Stimulated activated CD8-positive, alpha-beta memory T cell treated with anti-CD3 and anti-CD28 coated beads, Interleukin-15, amount 100 ng/mL, for 24 hours (primary cell): Measurements from ENCODE around the gene UTP15.

ENCODE experiments used
- DNase-seq: peaks from one replicate; pipeline ENCODE4 v3.0.0-alpha.2; 2020; ENCODE audit warnings: low read depth

UTP15 gene

DNA sequence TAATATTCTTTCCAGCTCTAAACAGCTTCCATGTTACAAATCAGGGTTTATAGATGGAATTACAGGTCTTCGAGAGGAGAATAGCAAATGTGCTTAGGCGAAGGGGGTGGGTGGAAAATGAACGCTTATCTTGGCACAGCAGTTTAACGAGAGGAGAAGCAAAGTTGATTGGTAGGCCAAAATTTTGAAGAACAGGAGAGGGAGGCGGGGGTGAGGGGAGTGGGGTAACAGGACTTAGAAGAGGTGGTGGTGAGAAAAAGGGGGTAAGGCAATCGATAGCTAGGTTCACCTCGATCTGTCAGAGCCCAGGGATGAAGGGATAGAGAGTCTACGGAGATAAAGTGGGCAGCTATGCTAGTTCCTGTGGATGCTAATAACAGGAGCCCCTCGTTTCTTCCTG, 868 bp upstream of the UTP15 start:
- DNase-seq, result no peak

DNA sequence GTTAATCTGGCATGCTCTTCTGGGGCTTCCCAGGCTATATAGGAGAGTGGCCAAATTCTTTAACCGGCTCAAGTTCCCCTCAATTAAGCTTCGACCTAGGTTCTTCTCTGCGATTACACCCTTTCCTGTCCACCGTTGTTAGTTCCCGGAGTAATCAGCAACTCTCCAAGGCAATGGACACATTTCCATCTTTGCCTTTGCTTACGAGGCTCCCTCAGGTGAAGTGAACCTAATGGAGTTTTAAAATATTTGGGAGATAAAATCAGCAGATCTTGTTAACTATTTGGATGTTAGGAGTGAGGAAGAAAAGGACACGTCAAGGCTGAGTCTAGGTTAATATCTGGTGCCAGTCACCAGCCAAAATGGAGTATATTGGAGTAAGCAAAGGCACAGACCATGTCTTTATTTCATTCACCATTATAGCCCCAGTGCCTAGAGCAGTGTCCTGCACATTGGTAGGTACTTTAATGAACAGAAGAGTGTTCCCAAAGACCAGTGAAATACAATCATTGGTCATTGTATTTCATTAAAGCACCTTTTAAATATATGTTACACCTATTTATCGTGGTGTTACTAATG, 515 bp downstream of the UTP15 start:
- no peak for DNase-seq

DNA sequence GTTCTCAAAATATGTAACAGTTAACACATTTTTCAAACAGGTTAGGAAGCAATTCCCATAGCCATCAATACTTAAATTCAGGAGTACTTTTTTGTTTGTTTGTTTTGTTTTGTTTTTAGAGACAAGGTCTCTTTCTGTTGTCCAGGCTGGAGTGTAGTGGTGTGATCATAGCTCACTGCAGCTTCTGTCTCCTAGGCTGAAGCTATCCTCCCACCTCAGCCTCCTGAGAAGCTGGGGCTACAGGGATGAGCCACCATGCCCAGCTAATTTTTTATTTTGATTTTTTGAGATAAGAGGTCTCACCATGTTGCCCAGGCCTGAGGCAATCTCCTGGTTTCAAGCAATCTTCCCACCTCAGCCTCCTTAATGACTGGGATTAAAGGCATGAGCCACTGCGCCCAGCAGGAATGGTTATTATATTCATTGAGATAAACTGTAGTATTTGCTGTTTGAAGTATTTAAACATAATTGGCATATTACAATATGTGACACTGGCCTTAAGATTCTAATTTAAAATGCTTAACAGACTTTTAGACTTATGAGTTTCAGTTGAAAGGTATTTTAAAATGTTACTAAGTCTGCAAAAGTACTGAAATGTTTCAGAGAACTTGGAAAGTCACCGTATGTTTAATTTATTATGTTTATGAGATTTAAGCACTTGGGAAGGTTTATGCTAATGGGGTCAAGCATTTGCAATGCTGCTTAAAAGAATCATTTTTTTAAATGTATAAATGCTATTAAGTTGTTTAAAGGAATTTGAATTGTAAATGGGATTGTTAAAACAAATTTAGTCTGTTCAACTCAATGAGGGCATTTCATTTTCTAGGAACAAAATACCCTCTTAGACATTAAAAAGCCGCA, 17.0 kb downstream of the UTP15 start:
- no peak for DNase-seq

DNA sequence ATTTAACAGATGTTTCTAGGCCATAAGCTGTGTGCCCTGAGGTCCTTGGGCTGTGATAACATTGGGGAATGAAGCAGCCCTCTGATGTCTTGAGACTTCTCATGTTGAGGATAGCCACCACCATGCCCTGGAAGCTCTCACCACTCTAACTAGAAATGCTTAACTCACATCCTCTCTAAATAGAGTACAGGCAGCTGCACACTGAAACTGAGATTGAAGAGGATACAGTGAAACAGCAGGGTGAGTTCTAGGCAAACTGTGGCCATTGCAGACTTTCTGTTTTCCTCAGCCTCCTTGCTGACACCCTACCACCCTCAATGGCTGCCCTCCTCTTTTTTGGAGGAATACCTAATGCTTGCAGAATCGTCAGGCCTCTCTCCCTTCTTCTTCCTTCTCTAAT, 22.4 kb downstream of the UTP15 start:
- no peak for DNase-seq

DNA sequence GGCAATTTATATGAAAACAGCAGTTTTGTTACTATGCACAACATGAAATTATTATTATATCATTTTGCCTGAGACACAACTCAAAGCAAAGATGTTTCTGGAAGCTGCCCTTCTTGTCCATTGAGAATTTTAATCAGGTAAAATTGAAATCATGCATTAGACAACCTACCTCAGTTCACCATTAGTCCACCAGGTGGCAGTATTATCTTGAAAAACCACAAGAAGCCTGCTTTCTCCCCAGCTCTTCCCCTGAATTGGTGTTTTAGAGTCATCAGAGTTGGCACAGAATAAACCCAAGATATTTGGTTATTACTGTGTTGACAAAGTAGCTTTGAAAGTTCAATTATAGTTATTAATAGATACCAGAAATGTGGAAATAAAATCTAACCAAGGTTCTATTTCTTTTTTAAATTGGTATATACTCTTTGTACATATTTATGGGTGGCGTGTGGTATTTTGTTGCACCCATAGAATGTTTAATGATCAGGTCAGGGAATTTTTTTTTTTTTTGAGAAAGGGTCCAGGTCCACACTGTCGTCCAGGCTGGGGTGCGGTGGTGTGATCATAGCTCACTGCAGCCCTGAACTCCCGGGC, 25.7 kb downstream of the UTP15 start:
- no peak for DNase-seq

DNA sequence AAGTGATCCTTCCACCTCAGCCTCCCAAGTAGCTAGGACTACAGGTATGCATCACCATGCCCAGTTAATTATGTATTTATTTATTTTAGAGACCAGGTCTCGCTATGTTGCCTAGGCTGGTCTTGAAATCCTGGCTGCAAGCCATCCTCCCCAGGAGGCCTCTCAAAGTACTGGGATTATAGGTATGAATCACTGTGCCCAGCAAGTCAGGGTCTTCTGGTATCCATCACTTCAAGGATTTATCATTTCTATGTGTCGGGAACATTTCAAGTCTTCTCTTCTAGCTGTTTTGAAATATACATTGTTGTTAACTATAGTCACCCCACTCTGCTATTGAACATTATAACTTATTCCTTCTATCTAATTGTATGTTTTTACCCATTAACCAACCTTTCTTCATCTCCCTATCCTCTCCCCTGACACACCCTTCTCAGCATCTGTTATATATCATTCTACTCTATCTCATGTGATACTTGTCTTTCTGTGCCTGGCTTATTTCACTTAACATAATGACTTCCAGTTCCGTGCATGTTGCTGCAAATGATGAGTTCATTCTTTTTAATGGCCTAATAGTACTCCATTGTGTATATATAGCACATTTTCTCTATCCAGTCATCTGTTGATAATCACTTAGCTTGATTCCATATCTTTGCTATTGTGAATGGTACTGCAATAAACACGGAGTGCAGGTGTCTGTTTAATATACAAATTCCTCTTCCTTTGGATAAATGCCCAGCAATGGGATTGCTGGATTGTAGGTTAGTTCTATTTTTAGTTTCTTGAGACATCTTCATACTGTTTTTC, 26.4 kb downstream of the UTP15 start:
- no peak for DNase-seq

DNA sequence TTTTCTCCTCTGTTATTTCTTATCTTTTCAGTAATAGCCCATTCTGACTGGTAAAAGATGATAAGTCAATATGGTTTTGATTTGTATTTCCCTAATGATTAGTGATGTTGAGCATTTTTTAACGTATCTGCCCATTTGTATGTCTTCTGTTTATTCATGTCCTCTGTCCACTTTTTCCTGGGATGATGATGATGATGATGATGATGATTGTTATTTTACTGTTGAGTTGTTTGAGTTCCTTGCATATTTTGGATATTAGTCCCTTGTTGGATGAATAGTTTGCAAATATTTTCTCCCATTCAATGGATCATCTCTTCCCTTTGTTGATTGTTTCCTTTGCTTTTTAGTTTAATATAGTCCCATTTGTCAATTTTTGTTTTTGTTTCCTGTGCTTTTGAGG, 27.0 kb downstream of the UTP15 start:
- DNase-seq, result no peak

DNA sequence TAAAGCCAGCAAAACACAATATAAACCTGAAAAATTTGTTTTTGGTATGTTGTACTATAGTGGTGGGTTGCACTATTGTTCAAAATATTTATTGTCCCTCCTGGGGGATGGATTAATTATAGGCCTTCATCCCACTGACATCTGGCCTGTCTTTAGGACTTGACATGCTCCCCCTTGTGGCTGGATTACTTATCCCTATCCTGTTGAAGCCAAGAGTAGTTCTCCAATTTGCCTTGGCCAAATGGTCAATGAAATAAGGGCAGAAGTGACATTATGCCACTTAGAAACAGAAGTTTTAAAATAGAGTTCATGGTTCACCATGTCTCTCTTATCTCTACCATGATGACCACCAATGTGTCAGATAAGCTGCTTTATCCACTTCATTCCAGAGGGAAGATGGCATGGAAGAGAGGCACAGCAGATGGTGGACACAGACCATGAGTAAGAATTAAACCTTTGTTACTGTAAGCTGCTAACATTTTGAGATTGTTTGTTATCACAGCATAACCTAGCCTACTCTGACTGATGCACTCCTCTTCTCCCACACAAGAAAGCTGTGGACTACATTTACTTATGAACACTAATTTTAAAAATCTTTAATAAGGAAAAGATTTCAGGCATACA, 31.3 kb downstream of the UTP15 start:
- no peak for DNase-seq

DNA sequence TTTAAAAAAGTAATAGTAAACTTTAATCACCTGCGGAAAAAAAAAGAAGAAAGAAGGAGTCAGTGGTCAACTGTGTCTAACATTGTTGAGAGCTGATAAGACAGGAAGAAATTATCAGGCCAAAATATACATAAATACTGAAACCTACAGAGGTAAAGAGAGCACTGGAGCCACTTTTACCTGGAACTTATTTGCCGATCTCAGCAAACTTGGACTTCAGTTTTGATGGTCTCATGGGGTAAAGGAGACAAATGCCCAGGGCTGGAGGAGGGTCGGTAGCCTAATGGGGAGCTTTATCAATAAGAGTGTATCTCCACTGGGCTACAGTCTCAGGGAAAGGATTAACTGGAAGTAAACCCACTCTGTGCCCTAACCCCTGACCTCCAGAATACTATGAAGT, 33.8 kb downstream of the UTP15 start:
- no peak for DNase-seq

DNA sequence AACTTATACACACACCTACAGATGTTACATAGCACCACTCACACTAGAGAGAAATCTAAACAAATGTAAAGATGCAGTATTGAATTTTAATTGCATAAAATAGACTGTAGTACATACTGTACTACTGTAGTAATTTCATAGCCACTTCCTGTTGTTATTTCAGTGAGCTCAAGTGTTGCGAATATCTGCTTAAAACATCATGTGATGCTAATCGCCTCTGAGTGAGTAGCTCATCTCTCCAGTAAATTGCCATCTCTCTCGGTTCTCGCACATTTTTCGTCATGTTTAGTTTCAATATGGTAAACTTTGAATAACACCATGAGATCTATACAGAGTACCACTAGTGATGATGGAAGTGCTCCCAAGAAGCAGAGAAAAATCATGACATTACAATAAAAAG, 38.5 kb downstream of the UTP15 start:
- no peak for DNase-seq

DNA sequence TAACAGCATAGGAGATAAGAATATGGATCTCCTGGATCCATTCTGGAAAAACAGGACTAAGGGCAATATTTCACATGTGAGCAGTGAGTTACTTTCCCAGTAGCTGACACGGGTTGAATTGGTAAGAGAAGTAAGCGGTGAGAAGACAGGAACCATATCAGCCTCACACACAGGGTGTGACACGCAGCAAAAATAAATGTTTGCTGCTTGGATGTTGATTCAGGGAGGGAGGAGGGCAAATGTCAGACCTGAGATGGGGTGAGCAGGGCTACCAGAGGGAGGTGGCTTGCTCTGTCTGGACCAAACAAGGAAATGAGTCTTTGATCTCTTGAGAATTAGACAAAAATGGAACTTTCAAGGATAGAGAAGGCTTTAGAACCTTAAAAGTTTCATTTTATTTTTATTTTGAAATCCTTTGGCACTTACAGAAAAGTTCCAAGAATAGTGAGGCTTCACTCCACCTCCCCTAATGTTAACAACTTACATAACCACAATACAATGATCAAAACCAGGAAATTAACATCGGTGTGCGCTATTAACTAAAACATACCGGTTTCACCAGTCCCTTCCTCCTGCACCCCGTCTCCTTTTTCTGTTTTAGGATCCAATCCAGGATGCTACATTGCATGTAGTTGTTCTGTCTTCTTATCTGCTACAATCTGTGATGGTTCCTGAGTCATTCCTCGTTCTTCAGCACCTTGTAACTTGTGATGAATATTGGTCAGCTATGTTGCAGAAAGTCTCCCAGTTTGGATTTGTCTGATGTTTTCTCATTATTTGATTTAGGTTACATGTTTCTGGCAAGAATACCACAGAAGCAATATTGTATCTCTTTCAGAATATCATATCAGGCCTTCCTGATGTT, 39.9 kb downstream of the UTP15 start:
- DNase-seq, result no peak

DNA sequence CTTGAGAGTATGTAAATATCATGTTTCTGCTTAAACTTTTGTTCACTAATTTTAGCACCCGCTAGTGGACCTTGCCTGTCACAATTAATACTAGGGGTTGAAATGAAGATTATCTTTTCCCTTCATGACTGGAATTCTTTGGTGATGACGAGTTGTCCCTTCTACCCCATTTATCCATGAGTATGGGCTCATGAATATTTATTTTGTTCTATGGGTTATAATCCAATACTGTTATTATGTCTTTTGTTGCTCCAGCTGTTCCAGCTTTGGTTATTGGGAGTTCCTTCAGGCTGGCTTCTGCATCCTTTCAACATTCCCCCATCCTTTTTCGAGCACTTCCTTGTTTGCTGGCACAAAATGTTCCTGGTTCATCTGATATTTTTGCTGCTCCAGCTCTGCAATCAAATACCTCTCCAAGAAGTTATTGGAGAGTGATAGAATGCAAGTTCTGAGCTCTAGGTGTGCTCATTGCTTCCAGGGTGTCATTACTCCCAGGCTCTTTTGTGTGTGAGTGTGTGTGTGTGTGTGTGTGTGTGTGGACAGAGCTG, 40.7 kb downstream of the UTP15 start:
- no peak for DNase-seq

DNA sequence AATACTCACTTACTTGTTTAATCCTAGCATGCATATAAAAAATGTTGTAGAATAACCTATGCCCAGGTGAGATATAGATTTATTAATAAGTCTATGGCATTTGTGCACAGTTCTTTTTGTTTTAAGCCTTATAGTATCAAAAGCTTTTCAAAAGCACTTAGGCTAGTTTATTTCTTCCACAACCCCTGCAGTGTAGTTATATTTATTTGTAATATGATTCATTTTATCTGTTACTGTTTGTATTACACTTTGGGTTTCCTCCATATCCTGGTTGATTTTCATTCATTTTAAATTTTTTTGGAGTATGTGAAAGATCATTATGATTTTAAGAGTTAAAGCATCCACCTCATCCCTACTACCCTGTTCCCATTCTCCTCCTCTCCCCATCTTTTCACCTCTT, 41.7 kb downstream of the UTP15 start:
- DNase-seq, result no peak

DNA sequence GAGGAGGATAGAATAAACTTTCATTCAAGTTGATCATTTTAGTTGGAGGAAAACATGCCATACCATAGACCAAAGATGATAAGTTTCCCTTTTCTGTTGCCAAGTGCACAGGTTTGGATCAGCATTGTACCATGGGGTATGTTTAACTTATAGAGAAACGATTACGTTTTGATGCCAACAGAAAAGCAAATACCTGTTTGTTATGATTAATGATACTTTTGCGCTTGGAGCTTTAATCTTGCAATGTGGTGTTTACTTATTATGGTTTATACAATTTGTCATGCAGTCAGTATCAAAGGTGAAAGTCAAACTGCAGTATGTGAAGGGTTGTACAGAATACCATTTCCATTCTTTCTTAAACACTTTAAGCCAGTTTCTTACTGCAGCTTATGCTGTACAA, 47.3 kb downstream of the UTP15 start:
- no peak for DNase-seq

DNA sequence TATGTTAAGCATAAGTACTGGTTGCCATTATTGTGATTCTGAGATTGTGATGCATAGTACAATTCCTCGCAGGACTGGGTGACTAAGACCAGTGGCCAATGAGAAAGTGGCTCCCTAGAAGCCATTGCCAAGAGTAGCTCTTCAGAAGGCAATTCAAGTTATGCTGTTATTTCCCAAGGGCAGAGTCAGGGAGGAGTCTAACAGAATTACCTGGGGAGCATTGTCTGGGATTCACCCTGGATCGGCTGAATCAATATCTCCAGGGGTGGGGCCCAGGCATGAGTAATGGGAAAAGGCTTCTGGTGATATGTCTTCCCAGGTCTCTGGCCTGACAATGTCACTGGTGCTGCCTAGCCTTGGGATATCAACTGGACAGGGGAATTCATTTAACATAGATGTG, 49.5 kb downstream of the UTP15 start:
- no peak for DNase-seq

DNA sequence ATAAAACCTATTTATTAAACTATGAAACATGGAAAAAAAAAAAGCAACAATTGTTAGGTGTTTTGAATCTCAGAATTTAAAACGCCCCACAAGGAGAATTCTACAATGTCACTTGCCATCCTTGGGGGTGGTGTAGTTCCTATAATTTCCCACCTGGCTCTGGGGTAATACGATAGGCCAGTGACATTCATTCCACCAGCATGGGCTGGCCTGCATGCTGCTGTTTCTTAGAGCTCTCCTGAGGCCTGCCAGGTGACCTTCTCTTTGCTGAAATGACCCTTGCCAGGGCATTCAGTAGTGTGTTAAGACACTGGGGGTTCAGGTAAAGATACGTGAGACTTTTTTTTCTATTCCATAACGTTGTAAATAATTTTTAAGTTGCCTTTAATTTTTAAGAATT, 50.4 kb downstream of the UTP15 start:
- DNase-seq, result no peak

DNA sequence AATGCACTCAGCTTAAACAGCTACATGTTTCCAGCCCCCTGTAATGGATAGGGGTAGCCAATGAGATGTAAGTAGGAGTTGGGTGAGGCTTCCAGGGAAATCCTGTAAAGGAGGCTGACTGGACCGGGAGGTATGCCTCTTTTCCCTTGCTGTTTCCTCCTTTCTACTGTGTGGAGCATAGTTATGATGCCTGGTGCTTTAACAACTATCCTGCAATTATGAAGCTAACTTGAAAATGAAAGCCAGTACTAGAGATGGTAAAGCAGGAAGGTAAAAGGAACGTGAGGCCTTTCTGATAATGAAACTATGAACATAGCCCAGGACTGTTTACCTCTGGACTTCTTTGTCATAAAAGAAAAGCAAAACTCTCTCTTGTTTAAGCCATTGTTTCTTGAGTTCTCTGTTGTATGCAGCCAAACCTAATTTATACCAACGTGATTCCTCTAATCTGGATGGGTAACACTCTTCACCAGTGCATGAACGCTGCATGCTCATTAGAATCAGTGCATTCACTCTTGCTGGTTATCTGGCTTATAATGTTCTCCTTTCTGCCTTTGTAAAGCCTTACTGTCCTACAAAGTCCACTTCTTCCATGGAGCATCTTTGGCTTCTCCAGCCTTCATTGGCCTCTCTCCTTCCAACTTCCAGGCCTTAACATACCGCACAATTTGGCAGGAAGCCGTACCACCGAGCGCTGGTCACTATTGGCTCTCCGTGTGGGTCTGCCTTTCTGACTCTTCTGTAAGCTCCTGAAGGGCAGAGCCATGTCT, 52.2 kb downstream of the UTP15 start:
- no peak for DNase-seq

DNA sequence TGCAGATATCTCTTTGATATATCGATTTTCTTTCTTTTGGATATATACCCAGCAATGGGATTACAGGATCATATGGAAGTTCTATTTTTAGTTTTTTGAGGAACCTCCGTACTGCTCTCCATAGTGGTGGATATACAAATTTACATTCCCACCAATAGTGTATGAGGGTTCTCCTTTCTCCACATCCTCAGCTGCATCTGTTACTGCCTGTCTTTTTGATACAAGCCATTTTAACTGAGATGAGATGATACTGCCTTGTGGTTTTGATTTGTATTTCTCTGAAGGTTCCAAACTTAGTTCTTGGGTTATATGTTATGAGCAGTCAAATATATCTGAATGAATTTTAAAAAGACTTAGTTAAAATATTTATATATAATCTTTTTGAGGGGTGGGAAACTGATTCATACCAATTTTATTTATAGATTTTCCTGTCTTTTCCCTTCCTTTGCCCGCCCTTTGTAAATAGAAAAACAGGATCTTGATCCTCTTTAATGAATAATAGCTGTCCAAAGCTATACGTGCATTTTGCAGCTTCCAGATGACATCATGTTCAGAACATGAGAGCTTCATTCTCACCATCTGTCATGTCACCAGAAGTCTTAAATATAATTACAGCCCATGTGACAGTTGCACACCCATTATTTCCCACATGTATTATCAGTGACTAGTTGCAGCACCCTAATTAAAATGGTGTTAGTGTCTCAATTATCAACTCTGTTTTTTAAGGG, 54.2 kb downstream of the UTP15 start:
- no peak for DNase-seq

DNA sequence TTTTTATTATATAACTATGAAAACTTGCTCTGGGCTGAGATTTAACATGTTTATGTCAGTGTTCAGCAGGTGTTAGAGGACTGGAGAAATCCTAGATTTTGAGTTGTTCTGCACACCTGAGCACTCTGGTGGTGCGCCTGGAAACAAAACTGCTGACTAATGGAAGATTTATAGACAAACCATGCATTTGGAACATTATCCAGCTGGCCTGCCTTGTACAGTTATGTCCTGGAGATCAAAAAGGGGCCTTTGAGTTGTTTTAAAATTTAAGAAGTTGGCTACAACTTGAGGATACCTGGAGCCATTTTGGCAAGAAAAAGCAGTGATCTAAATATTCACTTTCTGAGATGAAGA, 54.8 kb downstream of the UTP15 start:
- DNase-seq, result no peak

DNA sequence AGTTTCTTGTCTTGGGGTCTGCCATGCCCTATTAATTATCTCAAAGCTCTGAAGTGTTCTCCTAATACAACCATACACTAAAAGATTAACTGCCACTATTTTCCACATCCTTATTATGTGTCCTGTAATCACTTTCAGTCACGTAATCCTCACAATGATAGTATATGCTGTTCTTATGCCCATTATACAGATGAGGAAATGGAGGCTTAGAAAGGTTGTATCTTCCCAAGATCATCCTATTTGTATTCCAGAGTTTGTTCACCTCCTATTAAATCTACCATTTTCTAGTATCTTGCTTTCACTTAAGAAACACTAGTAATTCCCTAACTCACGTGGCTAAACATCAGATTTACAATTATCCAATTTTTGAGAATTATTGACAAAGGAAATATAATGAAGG, 57.5 kb downstream of the UTP15 start:
- no peak for DNase-seq
